ENCODE results near the gene FLVCR1.

Gene FLVCR1

GRCh38 chr1:212916481-212917133, 58.5 kb downstream of the FLVCR1 start:
- peak; percentile 72 to 81 for DNase-seq

GRCh38 chr1:212917134-212917485, 59.0 kb downstream of the FLVCR1 start:
- DNase-seq: no peak

- no peak for DNase-seq
These were observed 59.8 kb downstream of the FLVCR1 start for GRCh38 chr1:212917858-212918257.

- no peak for DNase-seq
These were observed 60.7 kb downstream of the FLVCR1 start for GRCh38 chr1:212918824-212919223.

- DNase-seq: no peak
These were observed 62.2 kb downstream of the FLVCR1 start for GRCh38 chr1:212920246-212920645.

- DNase-seq: peak in 1 of 2 experiments; percentile 4
These were observed 62.8 kb downstream of the FLVCR1 start for GRCh38 chr1:212920896-212921295.

- no peak for DNase-seq
These were observed 63.9 kb downstream of the FLVCR1 start for GRCh38 chr1:212922016-212922415.

GRCh38 chr1:212926372-212926771, 68.3 kb downstream of the FLVCR1 start:
- DNase-seq: no peak

- DNase-seq: peak in 1 of 2 experiments; percentile 19
These were observed 70.5 kb downstream of the FLVCR1 start for GRCh38 chr1:212928323-212929291.

- no peak for DNase-seq
These were observed 73.1 kb downstream of the FLVCR1 start for GRCh38 chr1:212930986-212931678.

GRCh38 chr1:212933815-212934471, 75.9 kb downstream of the FLVCR1 start:
- no peak for DNase-seq

- DNase-seq: no peak
These were observed 77.4 kb downstream of the FLVCR1 start for GRCh38 chr1:212935387-212935981.

- DNase-seq: no peak
These were observed 79.0 kb downstream of the FLVCR1 start for GRCh38 chr1:212937034-212937433.

GRCh38 chr1:212938846-212939245, 80.8 kb downstream of the FLVCR1 start:
- DNase-seq: no peak

- no peak for DNase-seq
These were observed 83.4 kb downstream of the FLVCR1 start for GRCh38 chr1:212941452-212941851.

- no peak for DNase-seq
These were observed 84.8 kb downstream of the FLVCR1 start for GRCh38 chr1:212942679-212943392.

GRCh38 chr1:212943393-212943710, 85.3 kb downstream of the FLVCR1 start:
- DNase-seq: no peak

GRCh38 chr1:212944229-212944901, 86.3 kb downstream of the FLVCR1 start:
- peak in 1 of 2 experiments; percentile 13 for DNase-seq

GRCh38 chr1:212945056-212945455, 87.0 kb downstream of the FLVCR1 start:
- DNase-seq: no peak

- DNase-seq: no peak
These were observed 87.5 kb downstream of the FLVCR1 start for GRCh38 chr1:212945463-212946160.

GRCh38 chr1:212946872-212947271, 88.8 kb downstream of the FLVCR1 start:
- DNase-seq: no peak
